GM21717 (cell line): Measurements from ENCODE around the gene SUV39H1.
"Not testable (repeated sequence)": the region's sequence is repeated elsewhere in the genome, so short reads cannot be mapped to it uniquely, and the experiment has no call there.

Experiments used
- ATAC-seq: cut with Tn5 transposase; IDR thresholded peaks from one replicate; pipeline ENCODE4 v1.9.1; 2021; ENCODE audit warnings: mild to moderate bottlenecking, moderate library complexity; ENCODE audit not compliant: unreplicated experiment

Gene SUV39H1

GRCh38 chrX:48696301-48696908 lies at the start of gene SUV39H1:
TSS of gene SUV39H1 (plus strand) at chrX:48696734. CDS start at chrX:48696785, 51 bp downstream.
- ATAC-seq: peak; percentile 87

DNA sequence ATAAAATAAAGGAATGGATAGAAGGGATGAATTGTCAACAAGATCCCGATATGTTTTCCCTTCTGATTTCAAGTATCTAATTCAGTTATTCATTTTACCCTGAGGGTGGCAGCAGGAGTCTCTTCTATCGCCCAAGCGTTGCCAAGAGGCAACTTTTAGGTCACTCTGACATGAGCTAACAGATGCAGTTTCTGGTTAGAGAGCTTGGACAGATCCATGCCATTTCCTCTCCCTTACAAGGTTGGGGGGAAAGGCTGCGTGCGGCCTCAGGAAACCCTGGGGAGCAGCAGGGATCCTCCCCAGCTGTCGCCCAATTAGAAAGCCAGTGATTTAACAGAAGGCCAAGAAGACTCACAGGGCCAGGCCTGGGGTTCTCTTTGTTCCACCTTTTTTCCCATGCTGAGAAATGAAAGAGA lies 48.2 kb upstream of the SUV39H1 start:
- no peak for ATAC-seq

- no peak for ATAC-seq
These were observed 47.4 kb upstream of the SUV39H1 start for GRCh38 chrX:48649102-48649501.

DNA sequence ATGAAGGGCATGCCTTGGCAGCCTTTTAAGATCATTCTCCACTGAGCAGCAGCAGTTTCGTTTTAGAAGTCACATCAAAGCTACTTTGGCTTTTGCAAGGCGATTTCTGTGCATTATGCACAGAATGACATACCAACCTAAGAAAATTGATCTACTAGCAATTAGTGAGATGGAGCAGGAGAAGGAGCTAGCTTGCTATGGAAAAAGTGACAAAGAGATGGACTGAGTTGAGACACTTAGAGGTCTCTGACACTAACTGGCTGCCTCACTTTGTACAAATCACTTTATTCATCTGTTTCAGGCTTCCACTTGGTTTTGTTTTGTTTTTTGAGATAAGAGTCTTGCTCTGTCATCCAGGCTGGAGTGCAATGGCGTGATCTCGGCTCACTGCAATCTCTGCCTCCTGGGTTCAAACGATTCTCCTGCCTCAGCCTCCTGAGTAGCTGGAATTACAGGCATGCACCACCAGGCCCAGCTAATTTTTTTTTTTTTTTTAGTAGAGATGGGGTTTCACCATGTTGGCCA lies 44.4 kb upstream of the SUV39H1 start:
- ATAC-seq: not testable (repeated sequence)

DNA sequence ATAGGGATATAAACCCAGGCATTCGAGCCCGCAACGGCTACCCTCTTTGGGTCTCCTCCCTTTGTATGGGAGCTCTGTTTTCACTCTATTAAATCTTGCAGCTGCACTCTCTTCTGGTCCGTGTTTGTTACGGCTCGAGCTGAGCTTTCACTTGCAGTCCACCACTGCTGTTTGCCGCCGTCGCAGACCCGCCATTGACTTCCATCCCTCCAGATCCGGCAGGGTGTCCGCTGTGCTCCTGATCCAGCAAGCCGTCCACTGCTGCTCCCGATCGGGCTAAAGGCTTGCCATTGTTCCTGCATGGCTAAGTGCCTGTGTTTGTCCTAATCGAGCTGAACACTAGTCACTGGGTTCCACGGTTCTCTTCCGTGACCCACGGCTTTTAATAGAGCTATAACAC lies 41.8 kb upstream of the SUV39H1 start:
- ATAC-seq: not testable (repeated sequence)

- not testable (repeated sequence) for ATAC-seq
These were observed 36.8 kb upstream of the SUV39H1 start for GRCh38 chrX:48659686-48660085.

DNA sequence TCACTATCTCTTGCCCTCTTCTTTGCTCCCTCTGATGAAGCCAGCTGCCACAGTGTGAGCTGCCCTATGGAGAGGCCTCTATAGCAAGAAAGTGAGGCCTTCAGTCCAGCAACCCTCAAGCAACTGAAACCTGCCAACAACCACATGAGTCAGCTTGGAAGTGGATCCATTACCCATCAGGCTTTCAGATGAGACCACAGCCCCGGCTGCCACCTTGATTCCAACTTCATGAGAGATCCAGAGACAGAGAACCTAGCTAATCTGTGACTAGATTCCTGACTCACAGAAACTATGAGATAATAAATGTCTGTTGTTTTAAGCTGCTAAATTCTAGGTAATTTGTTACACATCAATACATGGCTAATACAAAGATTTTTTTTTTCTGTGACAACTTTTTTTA lies 33.3 kb upstream of the SUV39H1 start:
- ATAC-seq: no peak

DNA sequence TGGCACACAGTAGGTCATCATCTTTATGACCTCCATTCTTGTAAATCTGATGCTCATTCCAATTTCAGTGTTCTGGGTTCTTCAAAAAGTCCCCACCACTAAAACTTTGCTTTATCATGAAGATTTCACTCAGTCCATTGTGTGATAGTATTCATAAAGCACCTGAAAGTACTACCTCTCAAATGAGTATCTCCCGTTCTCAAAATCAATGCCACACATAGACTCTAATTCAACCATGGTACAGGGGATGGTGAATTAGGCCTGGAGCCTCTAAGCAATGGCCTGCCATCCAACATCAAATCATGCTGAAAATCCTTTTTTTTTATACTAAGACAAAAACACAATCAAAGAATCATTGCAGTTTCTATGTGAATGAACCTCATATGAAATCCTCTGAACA lies 32.4 kb upstream of the SUV39H1 start:
- no peak for ATAC-seq

DNA sequence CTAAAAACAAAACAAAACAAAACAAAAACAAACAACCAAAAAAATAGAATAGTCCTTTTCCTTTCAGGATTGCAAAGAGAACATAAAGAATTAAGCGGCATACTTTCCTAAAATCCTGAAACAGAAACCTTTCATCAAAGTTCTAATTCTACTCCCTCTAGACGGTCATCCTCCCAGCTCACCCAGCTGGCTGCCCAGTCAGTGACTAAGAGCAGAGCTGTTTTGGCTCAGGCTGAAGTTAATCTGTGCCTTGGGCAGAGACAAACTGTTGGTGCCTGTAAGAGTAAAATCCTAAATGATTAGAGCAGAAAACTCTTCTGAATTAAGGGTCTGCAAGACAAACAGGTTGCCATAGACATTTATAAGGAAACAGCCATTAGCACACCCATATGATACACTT lies 30.5 kb upstream of the SUV39H1 start:
- no peak for ATAC-seq

- no peak for ATAC-seq
These were observed 29.9 kb upstream of the SUV39H1 start for GRCh38 chrX:48666649-48667048.

GRCh38 chrX:48667509-48667908 lies 29.0 kb upstream of the SUV39H1 start:
- ATAC-seq: no peak

DNA sequence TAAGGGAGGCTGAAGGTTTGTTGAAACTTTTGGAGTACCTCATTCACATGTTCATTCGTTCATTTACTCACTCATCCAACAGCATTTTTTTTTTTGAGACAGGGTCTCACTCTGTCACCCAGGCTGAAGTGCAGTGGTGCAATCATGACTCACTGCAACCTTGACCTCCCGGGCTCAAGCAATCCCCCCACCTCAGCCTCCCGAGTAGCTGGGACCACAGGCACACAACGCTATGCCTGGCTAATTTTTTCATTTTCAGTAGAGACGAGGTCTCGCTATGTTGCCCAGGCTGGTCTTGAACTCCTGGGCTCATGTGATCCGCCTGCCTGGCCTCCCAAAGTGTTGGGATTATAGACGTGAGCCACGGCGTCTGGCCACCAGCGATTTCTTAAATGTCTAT lies 28.3 kb upstream of the SUV39H1 start:
- ATAC-seq: not testable (repeated sequence)

DNA sequence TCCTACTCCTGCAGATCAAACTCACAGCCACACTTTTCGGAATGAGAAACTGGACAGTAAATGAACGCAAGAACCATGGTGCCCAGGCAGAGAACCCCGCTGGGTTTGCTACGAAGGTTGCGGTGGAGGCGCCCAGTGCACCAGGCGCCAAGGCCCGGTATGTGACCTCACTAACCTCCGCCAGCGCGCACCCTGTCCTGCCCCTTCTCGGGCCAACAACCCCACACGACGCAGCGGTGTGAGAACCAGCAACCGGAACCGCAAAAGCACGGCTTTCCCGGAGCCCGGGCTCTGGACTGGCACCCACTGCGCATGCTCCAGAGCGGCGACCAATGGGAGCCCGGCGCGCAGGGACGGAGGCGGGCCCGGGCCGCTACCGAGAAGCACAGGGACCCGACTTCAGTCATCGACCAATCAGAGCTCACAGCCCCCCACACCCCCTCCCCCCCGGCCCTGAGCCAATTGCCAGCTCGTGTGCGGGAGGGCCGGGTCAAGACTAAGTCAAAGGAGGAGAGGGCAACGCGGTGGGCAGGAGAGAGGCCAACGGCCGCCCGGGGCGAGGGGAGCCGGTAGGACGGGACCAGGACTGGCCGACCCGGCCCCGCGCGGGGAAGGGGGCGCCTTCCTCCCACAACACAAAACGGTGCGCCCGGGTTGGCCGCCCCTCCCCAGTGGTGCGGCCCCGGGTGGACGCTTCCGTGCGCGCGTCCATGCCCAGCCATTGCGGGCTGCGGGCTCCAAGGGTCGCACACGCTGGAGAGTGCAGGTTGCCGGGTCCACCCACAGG lies 20.2 kb upstream of the SUV39H1 start:
- ATAC-seq: peak; percentile 87

DNA sequence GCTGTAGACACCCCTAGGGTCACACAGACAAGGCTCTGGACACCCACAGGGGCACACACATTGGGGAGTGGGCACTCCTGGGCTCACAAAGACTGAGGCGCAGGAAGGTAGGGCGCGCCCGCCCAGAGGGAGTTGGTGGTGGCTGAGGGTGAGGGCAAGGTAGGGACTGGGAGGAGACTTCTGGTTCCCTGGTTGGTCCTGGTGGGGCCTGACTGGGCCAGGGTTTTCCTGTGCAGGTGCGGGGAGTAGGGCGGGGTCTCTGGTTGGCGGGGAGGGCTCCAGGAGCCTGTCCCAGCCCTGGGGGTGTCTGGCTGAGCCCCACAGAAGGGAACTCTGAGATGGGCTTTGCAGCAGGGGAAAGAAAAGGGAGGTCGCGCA lies 19.7 kb upstream of the SUV39H1 start:
- no peak for ATAC-seq

DNA sequence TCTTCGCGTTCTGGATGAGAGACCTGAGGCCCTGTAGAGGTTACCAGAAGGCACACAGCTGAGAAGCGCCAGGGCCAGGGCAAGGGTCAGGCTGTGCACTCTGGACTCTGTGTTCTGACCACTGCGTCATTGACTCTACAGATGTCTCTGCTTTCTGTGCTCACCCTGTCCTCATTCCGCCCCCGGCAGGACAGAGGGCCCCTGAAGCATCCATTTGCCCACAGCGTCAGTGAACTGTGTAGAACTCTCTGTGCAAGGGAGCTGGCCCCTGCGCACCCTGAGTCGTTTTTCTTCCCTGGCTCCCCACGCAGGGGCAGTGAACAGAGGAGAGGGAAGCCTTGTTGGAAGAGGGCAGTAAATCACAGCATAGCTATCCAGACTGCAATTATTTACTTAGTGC lies 19.0 kb upstream of the SUV39H1 start:
- ATAC-seq: no peak

GRCh38 chrX:48680467-48680866 lies 16.1 kb upstream of the SUV39H1 start:
- ATAC-seq: not testable (repeated sequence)

DNA sequence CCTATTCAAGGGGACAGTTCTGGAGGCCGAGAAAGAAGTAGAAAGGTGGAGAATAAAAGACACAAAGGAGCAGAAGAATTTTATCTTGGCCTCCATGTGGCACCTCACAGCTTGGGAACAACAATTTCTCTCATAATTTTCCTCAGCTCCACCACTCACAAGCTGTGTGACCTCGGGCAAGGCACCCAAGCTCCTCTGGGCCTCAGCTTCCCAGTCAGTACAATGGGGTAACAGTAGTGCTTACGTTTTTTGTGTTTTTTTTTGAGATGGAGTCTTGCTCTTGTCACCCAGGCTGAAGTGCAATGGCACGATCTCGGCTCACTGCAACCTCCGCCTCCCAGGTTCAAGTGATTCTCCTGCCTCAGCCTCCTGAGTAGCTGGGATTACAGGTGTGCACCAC lies 15.6 kb upstream of the SUV39H1 start:
- ATAC-seq: not testable (repeated sequence)

- ATAC-seq: no peak
These were observed 14.9 kb upstream of the SUV39H1 start for GRCh38 chrX:48681539-48682183.

GRCh38 chrX:48682795-48683194 lies 13.7 kb upstream of the SUV39H1 start:
- not testable (repeated sequence) for ATAC-seq

DNA sequence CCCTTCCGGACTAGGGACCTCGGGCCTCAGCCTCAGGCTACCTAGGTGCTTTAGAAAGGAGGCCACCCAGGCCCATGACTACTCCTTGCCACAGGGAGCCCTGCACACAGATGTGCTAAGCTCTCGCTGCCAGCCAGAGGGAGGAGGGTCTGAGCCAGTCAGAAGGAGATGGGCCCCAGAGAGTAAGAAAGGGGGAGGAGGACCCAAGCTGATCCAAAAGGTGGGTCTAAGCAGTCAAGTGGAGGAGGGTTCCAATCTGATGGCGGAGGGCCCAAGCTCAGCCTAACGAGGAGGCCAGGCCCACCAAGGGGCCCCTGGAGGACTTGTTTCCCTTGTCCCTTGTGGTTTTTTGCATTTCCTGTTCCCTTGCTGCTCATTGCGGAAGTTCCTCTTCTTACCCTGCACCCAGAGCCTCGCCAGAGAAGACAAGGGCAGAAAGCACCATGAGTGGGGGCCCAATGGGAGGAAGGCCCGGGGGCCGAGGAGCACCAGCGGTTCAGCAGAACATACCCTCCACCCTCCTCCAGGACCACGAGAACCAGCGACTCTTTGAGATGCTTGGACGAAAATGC lies 13.0 kb upstream of the SUV39H1 start, which contains the start of gene WAS:
WAS (plus strand) TSS at position 389 of the 572 bp plus-strand sequence; CDS start at position 444, 55 bp downstream.
- ATAC-seq: no peak

- ATAC-seq: no peak
These were observed 12.4 kb upstream of the SUV39H1 start for GRCh38 chrX:48684134-48684533.
